ENCODE results near the gene MYO5B. TPM values are rescaled to one million over a fixed set of nuclear protein-coding genes. Genes with fewer than 3 reads are reported as not detected.

MYO5B gene
- total and polyA plus RNA-seq, 2 of the 4 experiments (the other 2 are of a cell fraction), result 0.24 to 0.54 TPM

DNA sequence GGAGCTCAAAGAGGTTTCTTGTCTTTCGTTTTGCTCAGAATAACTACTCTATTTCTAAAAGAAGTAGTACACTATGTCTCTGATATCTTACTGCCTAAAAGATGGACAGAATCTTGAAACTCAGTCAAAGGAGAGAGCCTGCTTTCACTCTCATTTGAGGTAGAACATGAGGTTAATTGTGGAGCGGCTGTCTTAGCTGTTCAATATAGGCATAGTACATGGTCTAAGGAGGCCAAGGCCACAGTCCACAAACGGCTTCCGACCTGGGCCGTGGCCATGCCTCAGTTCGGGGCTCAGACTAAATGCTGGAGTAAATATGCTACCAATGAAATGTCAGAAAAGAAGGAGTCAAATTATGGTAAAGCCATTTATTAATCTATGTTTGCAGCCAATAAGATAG is 195.8 kb downstream of the MYO5B start:
- Histone ChIP-seq H3K27me3 (ENCODE audit: control insufficient read depth, insufficient read depth, low read length) (peaks cover 4% of the 10 kb centered on the region; the same call in 1 of the 2 replicates), H3K4me2 (ENCODE audit: low read depth, low read length) (no peak overlapping the region), H3K79me1 (ENCODE audit: low read depth in 1 of 2, low read length in 2 of 2) (no peaks in the 10 kb centered on the region), H3K36me3 (ENCODE audit: control insufficient read depth, insufficient read depth, low read length) (no peaks in the 10 kb centered on the region), H4K5ac (ENCODE audit: low read depth, low read length) (no peak overlapping the region), H4K20me1 (ENCODE audit: insufficient read depth, low read length) (no peaks in the 10 kb centered on the region), H2AK9ac (replicated peaks; ENCODE audit: low read depth, low read length, poor library complexity) (no peak overlapping the region), H3K9me1 (ENCODE audit: insufficient read depth, low read length) (no peaks in the 10 kb centered on the region), H2BK5ac (ENCODE audit: low read depth, low read length, poor library complexity, severe bottlenecking) (no peak overlapping the region), H3K4ac (ENCODE audit: low read depth, low read length) (no peak overlapping the region), H3K27ac (ENCODE audit: insufficient read depth, low read length) (no peak overlapping the region), H2BK20ac (ENCODE audit: low read depth, low read length) (no peak overlapping the region), H3K18ac (ENCODE audit: low read depth, low read length) (no peak overlapping the region), H4K91ac (ENCODE audit: insufficient read depth, low read depth, low read length) (no peak overlapping the region), H3K56ac (ENCODE audit: extremely low read depth, insufficient read depth, low read length) (no peak overlapping the region), H3K4me1 (ENCODE audit: control insufficient read depth, insufficient read depth, low read length) (no peaks in the 10 kb centered on the region), H2AK5ac (ENCODE audit: low read depth, low read length) (no peak overlapping the region), H2AFZ (replicated peaks; ENCODE audit: low read length, poor library complexity) (no peak overlapping the region), H3K4me3 (ENCODE audit: insufficient read depth, low read depth, low read length) (no peak overlapping the region), H3K9ac (ENCODE audit: low read depth, low read length) (no peak overlapping the region), H3K9me3 (ENCODE audit: control insufficient read depth, insufficient read depth, low read length) (no peaks in the 10 kb centered on the region), H3K23ac (ENCODE audit: low read depth, low read length) (no peak overlapping the region), H4K8ac (ENCODE audit: low read depth in 2 of 2, low read length in 2 of 2) (no peak overlapping the region), H2BK120ac (ENCODE audit: low read depth, low read length) (no peak overlapping the region), H2BK15ac (ENCODE audit: low read depth, low read length) (no peak overlapping the region), H3K14ac (replicated peaks; ENCODE audit: low read depth, low read length) (no peak overlapping the region)
- in situ Hi-C loops (cut with MboI; ENCODE audit: low sequenced_read_pairs), result no loop called here
- 100% methylated on average over 1 of the region's 6 CpGs; no CpG with 5 or more reads in 1 of the 2 experiments for WGBS, 2 experiments (ENCODE audit: extremely low coverage in 2 of 2, insufficient read length in 1 of 2)
- no TSS peak for BruUV-seq (replicated peaks)
- ATAC-seq (ENCODE audit: low read depth) (no peak), DNase-seq (no peak)
- dilution Hi-C loops (cut with HindIII; ENCODE audit: low sequenced_read_pairs, unreplicated experiment), result no loop called here
- POLR2A ChIA-PET (ENCODE audit: unreplicated experiment), result no interaction called here
- TF ChIP-seq SMC3 (IDR thresholded peaks at IDR 0.05; ENCODE audit: low read depth, low read length), result no peak
- TF ChIP-seq, protein P1, sequence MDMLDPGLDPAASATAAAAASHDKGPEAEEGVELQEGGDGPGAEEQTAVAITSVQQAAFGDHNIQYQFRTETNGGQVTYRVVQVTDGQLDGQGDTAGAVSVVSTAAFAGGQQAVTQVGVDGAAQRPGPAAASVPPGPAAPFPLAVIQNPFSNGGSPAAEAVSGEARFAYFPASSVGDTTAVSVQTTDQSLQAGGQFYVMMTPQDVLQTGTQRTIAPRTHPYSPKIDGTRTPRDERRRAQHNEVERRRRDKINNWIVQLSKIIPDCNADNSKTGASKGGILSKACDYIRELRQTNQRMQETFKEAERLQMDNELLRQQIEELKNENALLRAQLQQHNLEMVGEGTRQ (IDR thresholded peaks at IDR 0.05; ENCODE audit: low read depth, low read length), result no peak
- TF ChIP-seq CHD1 (IDR thresholded peaks at IDR 0.05; ENCODE audit: low read depth, low read length), result no peak
- no peak for TF ChIP-seq BHLHE40 (IDR thresholded peaks at IDR 0.05; ENCODE audit: low read depth, low read length)
- no peak for TF ChIP-seq FOS (IDR thresholded peaks at IDR 0.05; ENCODE audit: low read depth, low read length)
- no peak for TF ChIP-seq MAFK (IDR thresholded peaks at IDR 0.05; ENCODE audit: low read depth, low read length)
- TF ChIP-seq MAZ (IDR thresholded peaks at IDR 0.05; ENCODE audit: borderline replicate concordance, low read depth, low read length), result no peak
- TF ChIP-seq NFE2L2 (IDR thresholded peaks at IDR 0.05; ENCODE audit: low read depth, low read length), result no peak
- TF ChIP-seq CEBPB (IDR thresholded peaks at IDR 0.05; ENCODE audit: low read depth, low read length), result no peak
- TF ChIP-seq, protein P2, sequence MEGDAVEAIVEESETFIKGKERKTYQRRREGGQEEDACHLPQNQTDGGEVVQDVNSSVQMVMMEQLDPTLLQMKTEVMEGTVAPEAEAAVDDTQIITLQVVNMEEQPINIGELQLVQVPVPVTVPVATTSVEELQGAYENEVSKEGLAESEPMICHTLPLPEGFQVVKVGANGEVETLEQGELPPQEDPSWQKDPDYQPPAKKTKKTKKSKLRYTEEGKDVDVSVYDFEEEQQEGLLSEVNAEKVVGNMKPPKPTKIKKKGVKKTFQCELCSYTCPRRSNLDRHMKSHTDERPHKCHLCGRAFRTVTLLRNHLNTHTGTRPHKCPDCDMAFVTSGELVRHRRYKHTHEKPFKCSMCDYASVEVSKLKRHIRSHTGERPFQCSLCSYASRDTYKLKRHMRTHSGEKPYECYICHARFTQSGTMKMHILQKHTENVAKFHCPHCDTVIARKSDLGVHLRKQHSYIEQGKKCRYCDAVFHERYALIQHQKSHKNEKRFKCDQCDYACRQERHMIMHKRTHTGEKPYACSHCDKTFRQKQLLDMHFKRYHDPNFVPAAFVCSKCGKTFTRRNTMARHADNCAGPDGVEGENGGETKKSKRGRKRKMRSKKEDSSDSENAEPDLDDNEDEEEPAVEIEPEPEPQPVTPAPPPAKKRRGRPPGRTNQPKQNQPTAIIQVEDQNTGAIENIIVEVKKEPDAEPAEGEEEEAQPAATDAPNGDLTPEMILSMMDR (conservative IDR thresholded peaks at IDR 0.05; ENCODE audit: low read depth, low read length), result no peak
- no peak for TF ChIP-seq POLR2A (IDR thresholded peaks at IDR 0.05; ENCODE audit: low read depth, low read length)
- no peak for TF ChIP-seq RAD21 (IDR thresholded peaks at IDR 0.05; ENCODE audit: low read length)
- TF ChIP-seq MXI1 (IDR thresholded peaks at IDR 0.05; ENCODE audit: borderline replicate concordance, low read depth, low read length), result no peak
- no peak for TF ChIP-seq RCOR1 (IDR thresholded peaks at IDR 0.05; ENCODE audit: insufficient replicate concordance, low read length)
- TF ChIP-seq RFX5 (IDR thresholded peaks at IDR 0.05; ENCODE audit: low read depth, low read length), result no peak
- TF ChIP-seq, protein P3, sequence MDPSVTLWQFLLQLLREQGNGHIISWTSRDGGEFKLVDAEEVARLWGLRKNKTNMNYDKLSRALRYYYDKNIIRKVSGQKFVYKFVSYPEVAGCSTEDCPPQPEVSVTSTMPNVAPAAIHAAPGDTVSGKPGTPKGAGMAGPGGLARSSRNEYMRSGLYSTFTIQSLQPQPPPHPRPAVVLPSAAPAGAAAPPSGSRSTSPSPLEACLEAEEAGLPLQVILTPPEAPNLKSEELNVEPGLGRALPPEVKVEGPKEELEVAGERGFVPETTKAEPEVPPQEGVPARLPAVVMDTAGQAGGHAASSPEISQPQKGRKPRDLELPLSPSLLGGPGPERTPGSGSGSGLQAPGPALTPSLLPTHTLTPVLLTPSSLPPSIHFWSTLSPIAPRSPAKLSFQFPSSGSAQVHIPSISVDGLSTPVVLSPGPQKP (IDR thresholded peaks at IDR 0.05; ENCODE audit: borderline replicate concordance, low read depth, low read length), result no peak
- CTCF ChIA-PET, result no interaction called here
- intact Hi-C loops (cut with micrococcal nuclease), result loop anchor here (10.0 kb wide), 1 partner anchor 56 kb away; no protein-coding TSS in a partner anchor

Measured in IMR-90 (cell line).